Neural cell (in vitro differentiated cells): ENCODE results near the gene ITK. TPM values are rescaled to one million over a fixed set of nuclear protein-coding genes. Genes with fewer than 3 reads are reported as not detected.

Experiments used
- H2AFZ ChIP-seq: fragments of 200-600, 300-800 bp; sonication (generic), shearing (Covaris generic); 2 replicates; pipeline ENCODE4 v1.6.0; 2014; ENCODE audit warnings: low read depth, mild to moderate bottlenecking, antibody characterized with exemption, low read length, moderate library complexity
- H3F3A ChIP-seq: fragments of 200-600 bp; shearing (Covaris generic); 2 replicates; pipeline ENCODE4 v1.6.1; 2016; ENCODE audit warnings: mild to moderate bottlenecking, moderate library complexity, mixed read lengths, antibody characterized with exemption, low read length; ENCODE audit not compliant: insufficient read depth, poor library complexity, severe bottlenecking
- H3K27ac ChIP-seq: fragments of 200-600, 300-800 bp; sonication (generic), shearing (Covaris generic); 2 replicates; pipeline ENCODE4 v1.5.1; 2014; ENCODE audit warnings: mild to moderate bottlenecking, low read length, moderate library complexity
- H3K27me3 ChIP-seq: fragments of 300-800, 200-600 bp; sonication (generic), shearing (Covaris generic); 2 replicates; pipeline ENCODE4 v1.6.0; 2014; ENCODE audit warnings: mild to moderate bottlenecking, low read depth, low read length, moderate library complexity; ENCODE audit not compliant: insufficient read depth
- H3K36me3 ChIP-seq: fragments of 300-800, 200-600 bp; sonication (generic), shearing (Covaris generic); 2 replicates; pipeline ENCODE4 v1.5.1; 2014; ENCODE audit warnings: mild to moderate bottlenecking, antibody characterized with exemption, low read length, moderate library complexity; ENCODE audit not compliant: insufficient read depth
- H3K4me2 ChIP-seq: fragments of 300-800, 200-600 bp; sonication (generic), shearing (Covaris generic); 2 replicates; pipeline ENCODE4 v1.6.0; 2014; ENCODE audit warnings: mild to moderate bottlenecking, low read length
- H3K4me3 ChIP-seq: fragments of 300-800, 200-600 bp; sonication (generic), shearing (Covaris generic); 2 replicates; pipeline ENCODE4 v1.5.1; 2014; ENCODE audit warnings: mild to moderate bottlenecking, low read length, moderate library complexity
- H3K79me2 ChIP-seq: fragments of 200-600 bp; shearing (Covaris generic); replicated peaks from 2 replicates; pipeline ENCODE4 v1.6.0; 2014; ENCODE audit warnings: mild to moderate bottlenecking, low read length, moderate library complexity; ENCODE audit not compliant: insufficient read depth
- H3K9ac ChIP-seq: fragments of 300-800, 200-600 bp; sonication (generic), shearing (Covaris generic); 2 replicates; pipeline ENCODE4 v1.6.1; 2016; ENCODE audit warnings: mild to moderate bottlenecking, low read length, mixed read lengths
- H3K9me2 ChIP-seq: fragments of 200-600 bp; shearing (Covaris generic); 2 replicates; pipeline ENCODE4 v1.6.1; 2016; ENCODE audit warnings: mild to moderate bottlenecking, low read length, mixed read lengths; ENCODE audit not compliant: insufficient read depth
- H3K9me3 ChIP-seq: fragments of 200-600, 300-800 bp; sonication (generic), shearing (Covaris generic); 2 replicates; pipeline ENCODE4 v1.6.1; 2016; ENCODE audit warnings: mild to moderate bottlenecking, mixed run types, low read length, moderate library complexity, mixed read lengths
- H4K20me1 ChIP-seq: fragments of 200-600 bp; shearing (Covaris generic); 2 replicates; pipeline ENCODE4 v1.6.1; 2016; ENCODE audit warnings: mild to moderate bottlenecking, mixed run types; ENCODE audit not compliant: insufficient read depth
- EP300 ChIP-seq: fragments of 450-650 bp; conservative IDR thresholded peaks from 2 replicates; pipeline ENCODE4 v1.6.1; 2014; ENCODE audit warnings: antibody characterized with exemption, mild to moderate bottlenecking, moderate library complexity; ENCODE audit not compliant: poor library complexity, severe bottlenecking
- EZH2 ChIP-seq: fragments of 200-600, 300-800 bp; shearing (Covaris generic), sonication (generic); IDR thresholded peaks from 2 replicates; pipeline ENCODE4 v1.6.1; 2014; ENCODE audit warnings: antibody characterized with exemption, low read length, borderline replicate concordance, mild to moderate bottlenecking; ENCODE audit not compliant: insufficient read depth, poor library complexity, severe bottlenecking
- MXI1 ChIP-seq: fragments of 450-650 bp; conservative IDR thresholded peaks from 2 replicates; pipeline ENCODE4 v1.6.1; 2014; ENCODE audit warnings: antibody characterized with exemption, mild to moderate bottlenecking; ENCODE audit not compliant: poor library complexity, severe bottlenecking
- POLR2AphosphoS5 ChIP-seq: IDR thresholded peaks from 2 replicates; pipeline ENCODE4 v1.6.1; 2012
- RAD21 ChIP-seq: fragments of 450-650 bp; conservative IDR thresholded peaks from 2 replicates; pipeline ENCODE4 v1.6.1; 2014; ENCODE audit warnings: antibody characterized with exemption, mild to moderate bottlenecking, moderate library complexity
- SMC3 ChIP-seq: fragments of 450-650 bp; conservative IDR thresholded peaks from 2 replicates; pipeline ENCODE4 v1.6.1; 2014; ENCODE audit warnings: antibody characterized with exemption, mild to moderate bottlenecking, moderate library complexity; ENCODE audit not compliant: poor library complexity
- TAF1 ChIP-seq: IDR thresholded peaks from 2 replicates; pipeline ENCODE4 v1.6.1; 2012; ENCODE audit warnings: low read depth
- polyA plus RNA-seq: library from polyadenylated mRNA; depleted of rRNA; stranded (reverse); fragments of >200 nt; gene quantifications from 2 replicates; pipeline ENCODE4 v1.2.3, GENCODE V29; 2014
- TF ChIP-seq, protein P1 (sequence below): IDR thresholded peaks from 2 replicates; pipeline ENCODE4 v1.6.1; 2012; ENCODE audit warnings: borderline replicate concordance
- TF ChIP-seq, protein P2 (sequence below): fragments of 450-650 bp; IDR thresholded peaks from 2 replicates; pipeline ENCODE4 v1.5.1; 2014; ENCODE audit warnings: antibody characterized with exemption, mild to moderate bottlenecking, moderate library complexity; ENCODE audit not compliant: poor library complexity, severe bottlenecking

The ITK gene
- polyA plus RNA-seq, 1 donor from 2014 or later: not detected

- Histone ChIP-seq H3K27ac (no peak overlapping the region), H3K79me2 (no peaks in the 10 kb centered on the region), H3K4me2 (no peak overlapping the region), H3K36me3 (no peaks in the 10 kb centered on the region), H3K9me3 (no peaks in the 10 kb centered on the region), H3K9me2 (no peaks in the 10 kb centered on the region), H3K9ac (no peak overlapping the region), H3F3A (no peaks in the 10 kb centered on the region), H3K4me3 (no peak overlapping the region), H2AFZ (no peak overlapping the region), H3K27me3 (no peaks in the 10 kb centered on the region), H4K20me1 (no peaks in the 10 kb centered on the region)
- no peak for TF ChIP-seq EZH2
- no peak for TF ChIP-seq EP300
- no peak for TF ChIP-seq MXI1
- no peak for TF ChIP-seq SMC3
- TF ChIP-seq TAF1: no peak
- TF ChIP-seq, protein P1, sequence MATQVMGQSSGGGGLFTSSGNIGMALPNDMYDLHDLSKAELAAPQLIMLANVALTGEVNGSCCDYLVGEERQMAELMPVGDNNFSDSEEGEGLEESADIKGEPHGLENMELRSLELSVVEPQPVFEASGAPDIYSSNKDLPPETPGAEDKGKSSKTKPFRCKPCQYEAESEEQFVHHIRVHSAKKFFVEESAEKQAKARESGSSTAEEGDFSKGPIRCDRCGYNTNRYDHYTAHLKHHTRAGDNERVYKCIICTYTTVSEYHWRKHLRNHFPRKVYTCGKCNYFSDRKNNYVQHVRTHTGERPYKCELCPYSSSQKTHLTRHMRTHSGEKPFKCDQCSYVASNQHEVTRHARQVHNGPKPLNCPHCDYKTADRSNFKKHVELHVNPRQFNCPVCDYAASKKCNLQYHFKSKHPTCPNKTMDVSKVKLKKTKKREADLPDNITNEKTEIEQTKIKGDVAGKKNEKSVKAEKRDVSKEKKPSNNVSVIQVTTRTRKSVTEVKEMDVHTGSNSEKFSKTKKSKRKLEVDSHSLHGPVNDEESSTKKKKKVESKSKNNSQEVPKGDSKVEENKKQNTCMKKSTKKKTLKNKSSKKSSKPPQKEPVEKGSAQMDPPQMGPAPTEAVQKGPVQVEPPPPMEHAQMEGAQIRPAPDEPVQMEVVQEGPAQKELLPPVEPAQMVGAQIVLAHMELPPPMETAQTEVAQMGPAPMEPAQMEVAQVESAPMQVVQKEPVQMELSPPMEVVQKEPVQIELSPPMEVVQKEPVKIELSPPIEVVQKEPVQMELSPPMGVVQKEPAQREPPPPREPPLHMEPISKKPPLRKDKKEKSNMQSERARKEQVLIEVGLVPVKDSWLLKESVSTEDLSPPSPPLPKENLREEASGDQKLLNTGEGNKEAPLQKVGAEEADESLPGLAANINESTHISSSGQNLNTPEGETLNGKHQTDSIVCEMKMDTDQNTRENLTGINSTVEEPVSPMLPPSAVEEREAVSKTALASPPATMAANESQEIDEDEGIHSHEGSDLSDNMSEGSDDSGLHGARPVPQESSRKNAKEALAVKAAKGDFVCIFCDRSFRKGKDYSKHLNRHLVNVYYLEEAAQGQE: no peak
- no peak for TF ChIP-seq RAD21
- no peak for TF ChIP-seq POLR2AphosphoS5
- TF ChIP-seq, protein P2, sequence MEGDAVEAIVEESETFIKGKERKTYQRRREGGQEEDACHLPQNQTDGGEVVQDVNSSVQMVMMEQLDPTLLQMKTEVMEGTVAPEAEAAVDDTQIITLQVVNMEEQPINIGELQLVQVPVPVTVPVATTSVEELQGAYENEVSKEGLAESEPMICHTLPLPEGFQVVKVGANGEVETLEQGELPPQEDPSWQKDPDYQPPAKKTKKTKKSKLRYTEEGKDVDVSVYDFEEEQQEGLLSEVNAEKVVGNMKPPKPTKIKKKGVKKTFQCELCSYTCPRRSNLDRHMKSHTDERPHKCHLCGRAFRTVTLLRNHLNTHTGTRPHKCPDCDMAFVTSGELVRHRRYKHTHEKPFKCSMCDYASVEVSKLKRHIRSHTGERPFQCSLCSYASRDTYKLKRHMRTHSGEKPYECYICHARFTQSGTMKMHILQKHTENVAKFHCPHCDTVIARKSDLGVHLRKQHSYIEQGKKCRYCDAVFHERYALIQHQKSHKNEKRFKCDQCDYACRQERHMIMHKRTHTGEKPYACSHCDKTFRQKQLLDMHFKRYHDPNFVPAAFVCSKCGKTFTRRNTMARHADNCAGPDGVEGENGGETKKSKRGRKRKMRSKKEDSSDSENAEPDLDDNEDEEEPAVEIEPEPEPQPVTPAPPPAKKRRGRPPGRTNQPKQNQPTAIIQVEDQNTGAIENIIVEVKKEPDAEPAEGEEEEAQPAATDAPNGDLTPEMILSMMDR: no peak
These were observed 35.0 kb downstream of the ITK start for GRCh38 chr5:157215514-157216167.

- Histone ChIP-seq H3K9ac (no peak overlapping the region), H3K79me2 (no peaks in the 10 kb centered on the region), H3K4me2 (no peak overlapping the region), H2AFZ (no peak overlapping the region), H4K20me1 (no peaks in the 10 kb centered on the region), H3K36me3 (no peaks in the 10 kb centered on the region), H3K27me3 (no peaks in the 10 kb centered on the region), H3F3A (no peaks in the 10 kb centered on the region), H3K27ac (no peak overlapping the region), H3K4me3 (no peak overlapping the region), H3K9me2 (no peaks in the 10 kb centered on the region), H3K9me3 (no peaks in the 10 kb centered on the region)
- TF ChIP-seq POLR2AphosphoS5: no peak
These were observed 35.9 kb downstream of the ITK start for GRCh38 chr5:157216391-157217142.
